H1 (cell line): ENCODE results near the gene DIO3. TPM values are rescaled to one million over a fixed set of nuclear protein-coding genes. Genes with fewer than 3 reads are reported as not detected.

ENCODE experiments used
- CTCF ChIA-PET: fragments of 300-600 bp; sonication (Branson Sonifier 250); formaldehyde crosslinking; loops from one replicate; lab custom pipeline; 2021; ENCODE audit not compliant: partially characterized antibody; lab: Charles Lee
- POLR2A ChIA-PET: fragments of 300-600 bp; sonication (Branson Sonifier 250); formaldehyde crosslinking; loops from one replicate; lab custom pipeline; 2021; ENCODE audit warnings: inconsistent platforms; ENCODE audit not compliant: partially characterized antibody; lab: Charles Lee
- DNase-seq, 2 experiments: peaks; one replicate each; pipeline versions ENCODE4 v3.0.0 to v3.0.0-alpha.2; 2010 to 2022; ENCODE audit warnings: low spot score in 2 of 2, low read depth in 1 of 2, mixed read lengths in 1 of 2
- FAIRE-seq: peaks from 2 replicates; lab custom pipeline; 2011; peaks lifted over from hg19 to GRCh38; lab: Jason Lieb, UNC
- H2AFZ ChIP-seq: 2 replicates; pipeline ENCODE4 v1.8.1; 2012; ENCODE audit warnings: low read length, inconsistent platforms
- H2AK5ac ChIP-seq: 2 replicates; pipeline ENCODE4 v1.6.1; 2013; ENCODE audit warnings: low read depth, low read length
- H2BK120ac ChIP-seq: replicated peaks from 2 replicates; pipeline ENCODE3; 2013; ENCODE audit warnings: low read depth, low read length, inconsistent platforms
- H2BK12ac ChIP-seq: 2 replicates; pipeline ENCODE4 v1.6.1; 2013; ENCODE audit warnings: low read depth, low read length
- H2BK15ac ChIP-seq: 2 replicates; pipeline ENCODE4 v1.6.1; 2013; ENCODE audit warnings: low read length
- H2BK20ac ChIP-seq: 2 replicates; pipeline ENCODE4 v1.6.1; 2013; ENCODE audit warnings: low read length
- H2BK5ac ChIP-seq: 2 replicates; pipeline ENCODE4 v1.6.1; 2013; ENCODE audit warnings: low read depth, low read length
- H3K14ac ChIP-seq: 2 replicates; pipeline ENCODE4 v1.6.1; 2013; ENCODE audit warnings: inconsistent platforms; ENCODE audit not compliant: insufficient read length
- H3K18ac ChIP-seq: 2 replicates; pipeline ENCODE4 v1.6.1; 2013; ENCODE audit warnings: low read length; ENCODE audit errors: extremely low read depth
- H3K23ac ChIP-seq: 2 replicates; pipeline ENCODE4 v1.6.1; 2013; ENCODE audit warnings: inconsistent platforms; ENCODE audit not compliant: insufficient read length
- H3K23me2 ChIP-seq: 2 replicates; pipeline ENCODE4 v1.6.1; 2013; ENCODE audit warnings: low read depth, low read length
- H3K27ac ChIP-seq: 2 replicates; pipeline ENCODE4 v1.6.1; 2011; ENCODE audit warnings: low read depth, low read length, inconsistent platforms
- H3K27me3 ChIP-seq, 4 experiments: replicated peaks in 1 of 4; 1 replicate in 1 of 4; 2 replicates in 3 of 4; pipeline versions ENCODE4 v1.6.1 to v1.8.1; 2011 to 2013; ENCODE audit warnings: low read length in 3 of 4, mild to moderate bottlenecking in 3 of 4, inconsistent platforms in 2 of 4, mixed read lengths in 2 of 4, moderate library complexity in 1 of 4; ENCODE audit not compliant: control insufficient read depth in 3 of 4, insufficient read depth in 3 of 4; ENCODE audit errors: extremely low read depth in 1 of 4
- H3K36me3 ChIP-seq, 4 experiments: 2 replicates each; pipeline versions ENCODE4 v1.6.1 to v1.8.1; 2011 to 2013; ENCODE audit warnings: mild to moderate bottlenecking in 4 of 4, low read length in 3 of 4, moderate library complexity in 2 of 4, control low read depth in 1 of 4, inconsistent platforms in 1 of 4; ENCODE audit not compliant: insufficient read depth in 4 of 4, control insufficient read depth in 2 of 4
- H3K4ac ChIP-seq: replicated peaks from 2 replicates; pipeline ENCODE3; 2013; ENCODE audit warnings: low read length, low read depth, mixed read lengths, inconsistent platforms; ENCODE audit not compliant: insufficient read length
- H3K4me1 ChIP-seq, 4 experiments: replicated peaks in 1 of 4; 1 replicate in 1 of 4; 2 replicates in 3 of 4; pipeline versions ENCODE4 v1.6.1 to v1.8.1; 2011 to 2013; ENCODE audit warnings: low read length in 3 of 4, inconsistent platforms in 2 of 4, mixed read lengths in 1 of 4; ENCODE audit not compliant: insufficient read depth in 4 of 4, control insufficient read depth in 3 of 4
- H3K4me2 ChIP-seq, 2 experiments: 2 replicates each; pipeline versions ENCODE4 v1.6.1 to v1.8.1; 2011 to 2013; ENCODE audit warnings: low read depth in 2 of 2, low read length in 2 of 2, control low read depth in 1 of 2, inconsistent platforms in 1 of 2, mild to moderate bottlenecking in 1 of 2; ENCODE audit not compliant: insufficient read depth in 1 of 2
- H3K4me3 ChIP-seq, 4 experiments: fragments of 200-600, 300-600 bp in 1 of 4; sonication (generic), shearing (Covaris generic), sonication (Bioruptor Twin) in 1 of 4; 2 replicates each; pipeline versions ENCODE4 v1.5.1 to v1.8.1; 2011 to 2016; ENCODE audit warnings: low read length in 4 of 4, low read depth in 3 of 4, control low read depth in 2 of 4, inconsistent platforms in 2 of 4, mild to moderate bottlenecking in 2 of 4, mixed read lengths in 1 of 4, moderate library complexity in 1 of 4; ENCODE audit not compliant: insufficient read depth in 2 of 4; ENCODE audit errors: extremely low read depth in 1 of 4
- H3K56ac ChIP-seq: replicated peaks from 2 replicates; pipeline ENCODE3; 2013; ENCODE audit warnings: low read depth, mild to moderate bottlenecking, mixed read lengths, low read length, inconsistent platforms; ENCODE audit not compliant: insufficient read length
- H3K79me1 ChIP-seq: 2 replicates; pipeline ENCODE4 v1.6.1; 2013; ENCODE audit warnings: low read depth, low read length, control low read depth
- H3K79me2 ChIP-seq, 2 experiments: 2 replicates each; pipeline versions ENCODE4 v1.6.1 to v1.8.1; 2012 to 2013; ENCODE audit warnings: low read length in 2 of 2, mild to moderate bottlenecking in 2 of 2, inconsistent platforms in 1 of 2; ENCODE audit not compliant: insufficient read depth in 2 of 2, control insufficient read depth in 1 of 2
- H3K9ac ChIP-seq, 4 experiments: replicated peaks in 1 of 4; 1 replicate in 1 of 4; 2 replicates in 3 of 4; pipeline versions ENCODE4 v1.6.1 to v1.8.1; 2011 to 2013; ENCODE audit warnings: low read depth in 3 of 4, low read length in 3 of 4, control low read depth in 2 of 4, mild to moderate bottlenecking in 2 of 4, moderate library complexity in 2 of 4, inconsistent platforms in 1 of 4; ENCODE audit errors: extremely low read depth in 1 of 4
- H3K9me3 ChIP-seq, 2 experiments: 2 replicates each; pipeline versions ENCODE4 v1.6.1 to v1.8.1; 2012 to 2013; ENCODE audit warnings: mild to moderate bottlenecking in 2 of 2, moderate library complexity in 2 of 2, control low read depth in 1 of 2, inconsistent platforms in 1 of 2, low read depth in 1 of 2, low read length in 1 of 2, mixed read lengths in 1 of 2; ENCODE audit not compliant: insufficient read depth in 2 of 2
- H4K20me1 ChIP-seq, 2 experiments: replicated peaks in 1 of 2; 2 replicates each; pipeline versions ENCODE3 to v1.8.1; 2011 to 2013; ENCODE audit warnings: inconsistent platforms in 2 of 2, low read length in 2 of 2, mild to moderate bottlenecking in 1 of 2; ENCODE audit not compliant: insufficient read depth in 2 of 2, control insufficient read depth in 1 of 2
- H4K5ac ChIP-seq: 2 replicates; pipeline ENCODE4 v1.6.1; 2013; ENCODE audit warnings: low read length, low read depth, mixed read lengths, inconsistent platforms; ENCODE audit not compliant: insufficient read length
- H4K8ac ChIP-seq: 2 replicates; pipeline ENCODE4 v1.8.0; 2013; ENCODE audit warnings: mild to moderate bottlenecking, moderate library complexity, low read length, inconsistent platforms; ENCODE audit not compliant: insufficient read depth; ENCODE audit errors: extremely low read depth
- H4K91ac ChIP-seq: replicated peaks from 2 replicates; pipeline ENCODE3; 2013; ENCODE audit warnings: low read length, mixed read lengths, inconsistent platforms; ENCODE audit not compliant: insufficient read length
- CBX8 ChIP-seq: fragments of 300-800, 300-1000 bp; sonication (generic); IDR thresholded peaks from 2 replicates; pipeline ENCODE4 v1.7.1; 2016; ENCODE audit warnings: low read depth, low read length, borderline replicate concordance
- WGBS, 2 experiments: shearing (Covaris generic) in 1 of 2; methylation state at CpG; one replicate each; pipeline versions ENCODE4 v1.1.6 to v1.1.7; 2013 to 2015; ENCODE audit warnings: low lambda C conversion rate in 2 of 2, mixed read lengths in 2 of 2, inconsistent platforms in 1 of 2, low coverage in 1 of 2, missing lambda C conversion rate in 1 of 2; ENCODE audit not compliant: insufficient replicate concordance in 2 of 2, insufficient coverage in 1 of 2, insufficient read length in 1 of 2; ENCODE audit errors: extremely low coverage in 1 of 2, missing lambda C conversion rate in 1 of 2; 5-methylcytosine and 5-hydroxymethylcytosine counted together
- polyA plus RNA-seq, 7 experiments: library from polyadenylated mRNA; depleted of rRNA in 3 of 7; stranded (reverse) in 5 of 7; unstranded in 2 of 7; fragments of >200 nt in 5 of 7; fragments of 200-250 nt in 2 of 7; gene quantifications; 1 replicate in 5 of 7; 2 replicates in 1 of 7; 4 replicates in 1 of 7; pipeline versions ENCODE4 v1.2.1 to v1.2.3, GENCODE V29; 2011 to 2013; ENCODE audit warnings: missing spikeins in 2 of 7, mixed read lengths in 2 of 7
- total RNA-seq: library from RNA; stranded (reverse); fragmentation: NEBNext Ultra II Directional; extraction: Animal tissue kit (Norgen Biotek cat#: 25700); gene quantifications from 2 replicates; pipeline ENCODE4 v1.2.1, GENCODE V29; 2021

DIO3 gene
- total and polyA plus RNA-seq, 2 of the 8 experiments (the other 6 are each of a cell fraction or from before 2014, with no cell fraction given), result 0.17 to 0.19 TPM

GRCh38 chr14:101518611-101519473 lies 42.5 kb upstream of the DIO3 start:
- Histone ChIP-seq H3K18ac (no peak overlapping the region), H3K79me1 (no peaks in the 10 kb centered on the region; the same call in 1 of the 2 replicates), H3K56ac (no peak overlapping the region), H3K4me2 (no peak overlapping the region), H4K20me1 (no peaks in the 10 kb centered on the region), H3K79me2 (no peaks in the 10 kb centered on the region), H3K4me3 (no peak overlapping the region), H3K36me3 (no peaks in the 10 kb centered on the region), H2BK15ac (no peak overlapping the region), H2BK20ac (no peak overlapping the region), H2AFZ (no peak overlapping the region), H2BK5ac (no peak overlapping the region), H3K9ac (no peak overlapping the region), H3K4me1 (peaks cover 0 to 6% (median 0%) of the 10 kb centered on the region in 4 experiments; a peak in 2 of 7 replicates), H4K8ac (peak overlapping the region; percentile 81), H4K5ac (no peak overlapping the region), H3K9me3 (peaks cover 7 to 17% of the 10 kb centered on the region in 2 experiments), H3K23ac (no peak overlapping the region), H3K14ac (no peak overlapping the region), H4K91ac (no peak overlapping the region), H3K23me2 (0 out of 2 replicates have a peak, but pooled peaks cover 2% of the 10 kb centered on the region), H3K27ac (no peak overlapping the region), H2BK12ac (no peak overlapping the region), H2AK5ac (no peak overlapping the region), H3K27me3 (no peaks in the 10 kb centered on the region), H3K4ac (no peak overlapping the region), H2BK120ac (no peak overlapping the region)
- ChIA-PET POLR2A (interaction anchor here (0.7 kb wide), 1 partner anchor 300 kb away, joined by 3 read pairs; no protein-coding TSS in a partner anchor), CTCF (interaction anchor here (0.7 to 1.5 kb wide), 4 partner anchors 8 to 125 kb away, joined by 3 read pairs; no protein-coding TSS in a partner anchor)
- 79% methylated on average over 28 of the region's 28 CpGs; no CpG with 5 or more reads in 1 of the 2 experiments for WGBS, 2 experiments
- no peak for TF ChIP-seq CBX8
- FAIRE-seq (no peak), DNase-seq (no peak)
